ENCODE results near the gene MSLN. TPM values are rescaled to one million over a fixed set of nuclear protein-coding genes. Genes with fewer than 3 reads are reported as not detected.

MSLN gene
- total and polyA plus RNA-seq, 9 of the 15 experiments (the other 6 are each of a cell fraction or from before 2014, with no cell fraction given), result not detected

- no peak overlapping the region for H3K27ac ChIP-seq (ENCODE audit: extremely low read depth, low read depth, low read length)
- H3K4me3 ChIP-seq, result no peak overlapping the region
- in situ Hi-C loops (cut with MboI), result no loop called here
- H2AFZ ChIP-seq (ENCODE audit: low read depth, low read length), result no peak overlapping the region
- WGBS (ENCODE audit: insufficient coverage, low coverage, missing lambda C conversion rate), result 70% methylated on average over 4 of the region's 7 CpGs
- BruUV-seq (replicated peaks), result no TSS peak
- DNase-seq (ENCODE audit: extremely low read depth in 1 of 4, low spot score in 3 of 4), result no peak
- H3K4me1 ChIP-seq (replicated peaks in 1 of 2; ENCODE audit: control insufficient read depth in 2 of 2, insufficient read depth in 2 of 2, low read length in 2 of 2), result peaks cover 15 to 97% of the 10 kb centered on the region in 2 experiments
- peaks cover 21% of the 10 kb centered on the region; the same call in 1 of the 3 replicates for H3K36me3 ChIP-seq (ENCODE audit: control insufficient read depth, insufficient read depth, low read length)
- peaks cover 57% of the 10 kb centered on the region for H3K79me2 ChIP-seq (ENCODE audit: control insufficient read depth, insufficient read depth, low read length)
- intact Hi-C loops (cut with micrococcal nuclease), result no loop called here
- no peak overlapping the region for H3K4me2 ChIP-seq (ENCODE audit: insufficient read depth, low read length)
- H3K27me3 ChIP-seq (ENCODE audit: control insufficient read depth in 2 of 2, insufficient read depth in 2 of 2, low read length in 2 of 2), result no peaks in the 10 kb centered on the region
- no peaks in the 10 kb centered on the region for H3K9me1 ChIP-seq (ENCODE audit: control insufficient read depth, insufficient read depth, low read length)
- no peaks in the 10 kb centered on the region for H3K9me3 ChIP-seq (replicated peaks; ENCODE audit: control insufficient read depth, insufficient read depth, low read depth, low read length)
- H4K20me1 ChIP-seq (replicated peaks; ENCODE audit: control insufficient read depth, insufficient read depth, low read length), result no peaks in the 10 kb centered on the region; the same call in 1 of the 2 replicates
- FAIRE-seq, result no peak
- CTCF ChIA-PET (ENCODE audit: low intra/inter-chr PET ratio), result no interaction called here
- ATAC-seq, result no peak
- POLR2A ChIA-PET, result interaction anchor here (0.5 to 4.5 kb wide), 6 partner anchors 9 to 47 kb away, joined by 3 to 25 read pairs (median 3); partner anchors contain the start of genes CIAO3 and METRN
- H3K9ac ChIP-seq (ENCODE audit: insufficient read depth in 1 of 2, low read depth in 2 of 2, low read length in 2 of 2), result peak overlapping the region in 1 of 2 experiments; percentile 59; a peak in 2 of 4 replicates
- no peak for TF ChIP-seq SPI1 (IDR thresholded peaks at IDR 0.05; ENCODE audit: borderline replicate concordance, low read depth, low read length)
- TF ChIP-seq, protein P1, sequence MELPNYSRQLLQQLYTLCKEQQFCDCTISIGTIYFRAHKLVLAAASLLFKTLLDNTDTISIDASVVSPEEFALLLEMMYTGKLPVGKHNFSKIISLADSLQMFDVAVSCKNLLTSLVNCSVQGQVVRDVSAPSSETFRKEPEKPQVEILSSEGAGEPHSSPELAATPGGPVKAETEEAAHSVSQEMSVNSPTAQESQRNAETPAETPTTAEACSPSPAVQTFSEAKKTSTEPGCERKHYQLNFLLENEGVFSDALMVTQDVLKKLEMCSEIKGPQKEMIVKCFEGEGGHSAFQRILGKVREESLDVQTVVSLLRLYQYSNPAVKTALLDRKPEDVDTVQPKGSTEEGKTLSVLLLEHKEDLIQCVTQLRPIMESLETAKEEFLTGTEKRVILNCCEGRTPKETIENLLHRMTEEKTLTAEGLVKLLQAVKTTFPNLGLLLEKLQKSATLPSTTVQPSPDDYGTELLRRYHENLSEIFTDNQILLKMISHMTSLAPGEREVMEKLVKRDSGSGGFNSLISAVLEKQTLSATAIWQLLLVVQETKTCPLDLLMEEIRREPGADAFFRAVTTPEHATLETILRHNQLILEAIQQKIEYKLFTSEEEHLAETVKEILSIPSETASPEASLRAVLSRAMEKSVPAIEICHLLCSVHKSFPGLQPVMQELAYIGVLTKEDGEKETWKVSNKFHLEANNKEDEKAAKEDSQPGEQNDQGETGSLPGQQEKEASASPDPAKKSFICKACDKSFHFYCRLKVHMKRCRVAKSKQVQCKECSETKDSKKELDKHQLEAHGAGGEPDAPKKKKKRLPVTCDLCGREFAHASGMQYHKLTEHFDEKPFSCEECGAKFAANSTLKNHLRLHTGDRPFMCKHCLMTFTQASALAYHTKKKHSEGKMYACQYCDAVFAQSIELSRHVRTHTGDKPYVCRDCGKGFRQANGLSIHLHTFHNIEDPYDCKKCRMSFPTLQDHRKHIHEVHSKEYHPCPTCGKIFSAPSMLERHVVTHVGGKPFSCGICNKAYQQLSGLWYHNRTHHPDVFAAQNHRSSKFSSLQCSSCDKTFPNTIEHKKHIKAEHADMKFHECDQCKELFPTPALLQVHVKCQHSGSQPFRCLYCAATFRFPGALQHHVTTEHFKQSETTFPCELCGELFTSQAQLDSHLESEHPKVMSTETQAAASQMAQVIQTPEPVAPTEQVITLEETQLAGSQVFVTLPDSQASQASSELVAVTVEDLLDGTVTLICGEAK (IDR thresholded peaks at IDR 0.05), result no peak
- TF ChIP-seq, protein P1 (CRISPR knock-in tag; IDR thresholded peaks at IDR 0.05), result no peak
- TF ChIP-seq ZNF717 (CRISPR knock-in tag; IDR thresholded peaks at IDR 0.05), result no peak
- TF ChIP-seq SNRNP70 (optimal IDR thresholded peaks at IDR 0.05; ENCODE audit: low read depth, low read length), result peak; percentile 53
- TF ChIP-seq, protein P2, sequence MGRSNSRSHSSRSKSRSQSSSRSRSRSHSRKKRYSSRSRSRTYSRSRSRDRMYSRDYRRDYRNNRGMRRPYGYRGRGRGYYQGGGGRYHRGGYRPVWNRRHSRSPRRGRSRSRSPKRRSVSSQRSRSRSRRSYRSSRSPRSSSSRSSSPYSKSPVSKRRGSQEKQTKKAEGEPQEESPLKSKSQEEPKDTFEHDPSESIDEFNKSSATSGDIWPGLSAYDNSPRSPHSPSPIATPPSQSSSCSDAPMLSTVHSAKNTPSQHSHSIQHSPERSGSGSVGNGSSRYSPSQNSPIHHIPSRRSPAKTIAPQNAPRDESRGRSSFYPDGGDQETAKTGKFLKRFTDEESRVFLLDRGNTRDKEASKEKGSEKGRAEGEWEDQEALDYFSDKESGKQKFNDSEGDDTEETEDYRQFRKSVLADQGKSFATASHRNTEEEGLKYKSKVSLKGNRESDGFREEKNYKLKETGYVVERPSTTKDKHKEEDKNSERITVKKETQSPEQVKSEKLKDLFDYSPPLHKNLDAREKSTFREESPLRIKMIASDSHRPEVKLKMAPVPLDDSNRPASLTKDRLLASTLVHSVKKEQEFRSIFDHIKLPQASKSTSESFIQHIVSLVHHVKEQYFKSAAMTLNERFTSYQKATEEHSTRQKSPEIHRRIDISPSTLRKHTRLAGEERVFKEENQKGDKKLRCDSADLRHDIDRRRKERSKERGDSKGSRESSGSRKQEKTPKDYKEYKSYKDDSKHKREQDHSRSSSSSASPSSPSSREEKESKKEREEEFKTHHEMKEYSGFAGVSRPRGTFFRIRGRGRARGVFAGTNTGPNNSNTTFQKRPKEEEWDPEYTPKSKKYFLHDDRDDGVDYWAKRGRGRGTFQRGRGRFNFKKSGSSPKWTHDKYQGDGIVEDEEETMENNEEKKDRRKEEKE (IDR thresholded peaks at IDR 0.05; ENCODE audit: borderline replicate concordance in 1 of 2, control insufficient read depth in 1 of 2, low read depth in 2 of 2, low read length in 1 of 2), result no peak
- peak; percentile 59 for TF ChIP-seq POLR2G (IDR thresholded peaks at IDR 0.05; ENCODE audit: low read depth, low read length)
These were observed 35.5 kb upstream of the MSLN start for GRCh38 chr16:725041-725376.
